ENCODE measurements around the gene OPTN.

The OPTN gene

GRCh38 chr10:13168781-13169180 lies 68.8 kb downstream of the OPTN start:
- TF ChIP-seq CTCF (conservative IDR thresholded peaks at IDR 0.05): no peak
- no peak overlapping the region for H3K27ac ChIP-seq

GRCh38 chr10:13173616-13174015 lies 73.7 kb downstream of the OPTN start:
- no peak for TF ChIP-seq CTCF (conservative IDR thresholded peaks at IDR 0.05)
- H3K27ac ChIP-seq: no peak overlapping the region

GRCh38 chr10:13180788-13181187 lies 80.8 kb downstream of the OPTN start:
- TF ChIP-seq CTCF (conservative IDR thresholded peaks at IDR 0.05): no peak
- no peak overlapping the region for H3K27ac ChIP-seq

- TF ChIP-seq CTCF (conservative IDR thresholded peaks at IDR 0.05): no peak
- no peak overlapping the region for H3K27ac ChIP-seq
Observed at GRCh38 chr10:13182424-13182823, 82.5 kb downstream of the OPTN start.

GRCh38 chr10:13183625-13184024 lies 83.7 kb downstream of the OPTN start:
- H3K27ac ChIP-seq: no peak overlapping the region
- no peak for TF ChIP-seq CTCF (conservative IDR thresholded peaks at IDR 0.05)

- H3K27ac ChIP-seq: no peak overlapping the region
- TF ChIP-seq CTCF (conservative IDR thresholded peaks at IDR 0.05): no peak
Observed at GRCh38 chr10:13184276-13184675, 84.3 kb downstream of the OPTN start.

- TF ChIP-seq CTCF (conservative IDR thresholded peaks at IDR 0.05): no peak
Observed at GRCh38 chr10:13184730-13185514, 85.0 kb downstream of the OPTN start.

More at GRCh38 chr10:13184730-13185514, 85.0 kb downstream of the OPTN start:
- H3K27ac ChIP-seq: no peak overlapping the region
